Activated naive CD4-positive, alpha-beta T cell treated with anti-CD3 and anti-CD28 coated beads, Interleukin-2, amount 10 ng/mL, durations not matched to agents 7 days and 5 days (primary cell): ENCODE results near the gene EBP.
"Not testable (repeated sequence)": the region's sequence is repeated elsewhere in the genome, so short reads cannot be mapped to it uniquely, and the experiment has no call there.

Source experiments
- CTCF ChIA-PET: fragments of 350-600 bp; sonication (Branson Sonifier 250); formaldehyde crosslinking; loops from one replicate; lab custom pipeline; 2021; ENCODE audit warnings: antibody characterized with exemption; lab: Charles Lee
- DNase-seq: peaks from one replicate; pipeline ENCODE4 v3.0.0-alpha.2; 2020
- H3K27ac Mint-ChIP-seq: one replicate; pipeline ENCODE4 v1.8.0; 2021; ENCODE audit warnings: mild to moderate bottlenecking, moderate library complexity, mixed read lengths
- H3K27me3 Mint-ChIP-seq: one replicate; pipeline ENCODE4 v1.8.0; 2021; ENCODE audit warnings: mild to moderate bottlenecking, mixed read lengths
- H3K36me3 Mint-ChIP-seq: one replicate; pipeline ENCODE4 v1.8.0; 2021; ENCODE audit warnings: mixed read lengths
- H3K4me1 Mint-ChIP-seq: one replicate; pipeline ENCODE4 v1.8.0; 2021; ENCODE audit warnings: mixed read lengths
- H3K4me3 Mint-ChIP-seq: one replicate; pipeline ENCODE4 v1.8.0; 2021; ENCODE audit warnings: mild to moderate bottlenecking, moderate library complexity, mixed read lengths
- H3K9me3 Mint-ChIP-seq: one replicate; pipeline ENCODE4 v1.8.0; 2021; ENCODE audit warnings: mixed read lengths

EBP gene

DNA sequence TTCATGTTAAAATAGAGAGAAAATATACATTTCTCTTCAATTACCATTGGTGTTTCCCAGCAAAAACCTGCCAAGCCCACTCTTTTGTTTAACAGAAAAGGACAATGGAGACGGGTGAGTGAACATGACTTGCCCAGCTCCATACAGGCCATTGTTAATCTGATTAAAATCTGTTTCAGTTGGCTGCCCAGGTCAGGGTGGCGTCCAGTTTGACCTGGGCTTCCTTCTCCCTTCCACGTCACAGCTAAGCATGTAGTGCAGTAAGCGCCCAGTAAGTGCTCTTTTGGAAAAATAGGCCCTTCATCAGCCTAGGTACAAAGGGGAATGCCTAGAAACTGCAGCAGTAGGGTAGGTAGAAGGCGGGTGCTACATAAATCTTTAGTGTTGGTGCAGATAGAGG, 14.4 kb upstream of the EBP start:
- Mint-ChIP-seq H3K4me3 (peak overlapping the region; percentile 26), H3K9me3 (no peaks in the 10 kb centered on the region), H3K4me1 (peaks cover 34% of the 10 kb centered on the region), H3K36me3 (peaks cover 12% of the 10 kb centered on the region), H3K27ac (no peak overlapping the region), H3K27me3 (peaks cover 8% of the 10 kb centered on the region)
- CTCF ChIA-PET: no interaction called here
- no peak for DNase-seq

DNA sequence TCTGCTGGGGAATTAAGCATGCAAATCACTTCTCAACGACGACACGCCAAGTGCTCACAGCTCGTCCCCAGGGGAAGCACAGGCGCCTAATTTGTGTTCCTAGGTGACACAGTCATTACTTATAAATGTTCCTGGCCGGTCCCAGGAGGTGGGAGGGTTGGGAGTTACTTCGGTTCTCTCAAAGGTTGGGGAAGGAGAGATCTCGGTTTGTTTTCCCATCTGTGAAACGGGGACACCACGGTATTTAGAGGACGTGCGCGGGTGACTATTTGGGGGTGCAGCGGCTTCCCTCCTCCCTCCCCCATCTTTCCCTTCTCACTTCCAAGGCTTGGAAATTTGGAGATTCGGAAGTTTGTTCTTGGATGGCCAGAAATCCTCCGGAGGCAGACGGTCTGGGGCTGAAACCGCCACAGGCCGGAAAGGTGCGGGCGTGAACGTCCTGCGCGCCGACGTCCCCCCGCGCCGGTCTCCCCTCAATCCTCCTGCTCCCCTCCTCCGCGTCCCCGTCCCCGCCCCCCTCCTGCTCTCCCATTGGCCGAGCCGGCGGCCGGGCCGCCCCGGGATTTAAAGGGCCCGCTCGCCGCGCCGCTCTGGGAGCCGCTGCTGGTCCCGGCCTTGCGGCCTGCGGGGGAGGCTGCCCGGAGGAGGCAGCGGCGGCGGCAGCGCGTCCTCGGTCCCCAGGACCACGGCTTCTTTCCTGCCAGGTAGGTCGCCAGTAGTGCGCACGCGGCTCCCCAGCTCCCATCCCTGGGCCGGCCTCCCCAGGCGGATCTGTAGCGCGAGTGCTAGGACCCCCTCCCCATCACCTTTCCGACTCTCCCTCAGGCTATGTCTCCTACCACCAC, 13.0 kb upstream of the EBP start, which contains the start of gene PORCN:
Gene PORCN (plus strand): TSS at position 593 of the 845 bp plus-strand sequence. CDS start 829 bp downstream, outside the sequence.
- Mint-ChIP-seq H3K4me3 (peak within 1 kb of the TSS; percentile 90), H3K27me3 (peaks cover 7% of the 10 kb centered on the region), H3K4me1 (peaks cover 34% of the 10 kb centered on the region), H3K27ac (peak within 1 kb of the TSS; percentile 88), H3K36me3 (peaks cover 16% of the 10 kb centered on the region), H3K9me3 (no peaks in the 10 kb centered on the region)
- peak; percentile 88 for DNase-seq
- CTCF ChIA-PET: no interaction called here

DNA sequence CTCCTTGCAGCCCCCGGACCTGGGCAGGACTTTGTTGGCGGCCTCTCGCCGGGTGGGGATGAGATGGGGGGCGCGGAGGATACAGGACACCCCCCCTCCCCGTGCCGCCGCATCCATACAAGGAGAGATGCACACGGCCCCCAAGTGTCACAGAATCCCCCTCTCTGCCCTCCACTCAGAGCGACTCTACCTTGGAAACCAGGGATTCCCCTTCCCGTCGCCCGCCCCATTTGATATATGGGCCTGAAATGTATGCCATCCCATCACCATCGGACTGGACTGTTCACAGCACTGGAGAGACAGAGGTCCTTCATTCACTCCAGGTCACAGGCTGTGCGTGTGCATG, 12.4 kb upstream of the EBP start:
- DNase-seq: peak; percentile 24
- Mint-ChIP-seq H3K9me3 (no peaks in the 10 kb centered on the region), H3K4me3 (peak overlapping the region; percentile 90), H3K27me3 (peaks cover under 1% of the 10 kb centered on the region), H3K27ac (peak overlapping the region; percentile 88), H3K36me3 (peaks cover 16% of the 10 kb centered on the region), H3K4me1 (peaks cover 34% of the 10 kb centered on the region)
- CTCF ChIA-PET: no interaction called here

DNA sequence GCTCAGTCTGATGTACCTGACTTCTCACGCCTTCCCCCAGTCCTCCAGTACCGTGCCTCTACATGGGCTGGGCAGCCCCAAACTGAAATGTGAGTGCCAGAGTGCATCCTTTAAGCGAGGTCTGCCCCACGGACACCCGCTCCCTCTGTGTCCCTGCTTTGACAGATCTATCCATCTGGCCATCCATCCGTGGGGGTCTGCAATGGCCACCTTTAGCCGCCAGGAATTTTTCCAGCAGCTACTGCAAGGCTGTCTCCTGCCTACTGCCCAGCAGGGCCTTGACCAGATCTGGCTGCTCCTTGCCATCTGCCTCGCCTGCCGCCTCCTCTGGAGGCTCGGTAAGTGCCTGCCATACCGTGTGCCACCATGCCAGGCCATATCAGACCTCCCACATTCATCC, 12.0 kb upstream of the EBP start:
- H3K4me1 Mint-ChIP-seq: peaks cover 34% of the 10 kb centered on the region
- no peaks in the 10 kb centered on the region for H3K27me3 Mint-ChIP-seq
- H3K4me3 Mint-ChIP-seq: peak overlapping the region; percentile 90
- DNase-seq: no peak
- H3K36me3 Mint-ChIP-seq: peaks cover 19% of the 10 kb centered on the region
- H3K9me3 Mint-ChIP-seq: no peaks in the 10 kb centered on the region
- peak overlapping the region; percentile 88 for H3K27ac Mint-ChIP-seq
- CTCF ChIA-PET: no interaction called here

DNA sequence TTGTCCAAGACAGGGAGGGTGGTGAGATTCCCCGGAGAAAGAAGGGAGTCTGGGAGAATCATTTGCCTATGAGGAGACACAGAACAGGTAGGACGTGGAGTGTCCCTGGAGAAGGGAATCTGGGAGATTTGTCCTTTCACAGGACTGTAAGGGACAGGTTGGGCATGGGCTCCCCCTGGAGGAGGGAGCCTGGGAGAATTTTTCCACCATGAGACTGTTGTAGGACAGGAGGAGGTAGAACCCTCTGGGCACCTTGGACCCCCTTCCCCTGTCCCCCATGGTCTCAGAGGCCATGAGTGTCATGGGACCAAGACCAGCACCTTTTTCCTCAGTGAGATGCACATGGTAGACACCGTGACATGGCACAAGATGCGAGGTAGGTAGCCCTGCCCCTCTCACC, 10.0 kb upstream of the EBP start:
- Mint-ChIP-seq H3K36me3 (peaks cover 32% of the 10 kb centered on the region), H3K4me3 (no peak overlapping the region), H3K4me1 (peaks cover 43% of the 10 kb centered on the region), H3K27me3 (no peaks in the 10 kb centered on the region), H3K27ac (no peak overlapping the region), H3K9me3 (no peaks in the 10 kb centered on the region)
- DNase-seq: no peak
- CTCF ChIA-PET: no interaction called here

DNA sequence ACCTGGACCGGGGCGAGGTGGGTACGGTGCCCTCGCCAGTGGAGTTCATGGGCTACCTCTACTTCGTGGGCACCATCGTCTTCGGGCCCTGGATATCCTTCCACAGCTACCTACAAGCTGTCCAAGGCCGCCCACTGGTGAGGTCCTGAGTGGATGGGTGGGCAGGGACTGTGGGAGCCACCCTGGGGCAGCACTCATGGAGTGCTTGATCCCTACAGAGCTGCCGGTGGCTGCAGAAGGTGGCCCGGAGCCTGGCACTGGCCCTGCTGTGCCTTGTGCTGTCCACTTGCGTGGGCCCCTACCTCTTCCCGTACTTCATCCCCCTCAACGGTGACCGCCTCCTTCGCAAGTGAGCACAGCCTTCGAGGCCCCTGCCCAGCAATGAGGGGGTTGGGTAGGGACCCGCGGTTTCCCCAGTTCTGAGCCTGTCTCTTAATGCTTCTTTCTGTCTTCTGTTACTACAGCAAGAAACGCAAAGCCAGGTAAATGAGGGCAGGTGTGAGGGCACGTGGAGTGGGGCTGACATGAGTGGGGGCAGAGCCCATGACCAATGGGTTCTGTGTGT, 9.2 kb upstream of the EBP start:
- DNase-seq: no peak
- Mint-ChIP-seq H3K27ac (no peak overlapping the region), H3K4me1 (peaks cover 46% of the 10 kb centered on the region), H3K36me3 (peaks cover 32% of the 10 kb centered on the region), H3K4me3 (no peak overlapping the region), H3K27me3 (no peaks in the 10 kb centered on the region), H3K9me3 (no peaks in the 10 kb centered on the region)
- CTCF ChIA-PET: no interaction called here

DNA sequence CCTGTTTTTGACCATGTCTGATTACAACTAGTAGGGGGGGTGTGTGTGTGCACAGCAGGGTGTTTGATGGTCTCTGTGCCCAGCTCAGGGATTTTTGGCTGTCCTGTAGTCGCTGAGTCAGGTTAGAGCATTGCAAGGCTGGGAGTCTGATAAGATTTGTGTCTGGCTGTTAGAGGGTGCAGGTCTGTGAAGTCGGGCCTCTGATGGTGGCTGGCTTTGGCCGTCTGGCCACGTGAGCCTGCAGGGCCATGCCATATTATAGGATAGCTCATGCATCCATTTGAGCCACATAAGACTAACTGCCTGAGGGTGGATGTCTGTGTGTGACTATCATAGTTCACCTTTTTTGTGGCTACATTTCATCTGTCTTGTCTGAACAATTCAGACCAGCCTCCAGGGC, 7.9 kb upstream of the EBP start:
- no peaks in the 10 kb centered on the region for H3K9me3 Mint-ChIP-seq
- peaks cover 41% of the 10 kb centered on the region for H3K4me1 Mint-ChIP-seq
- H3K27ac Mint-ChIP-seq: no peak overlapping the region
- CTCF ChIA-PET: no interaction called here
- no peaks in the 10 kb centered on the region for H3K27me3 Mint-ChIP-seq
- DNase-seq: no peak
- no peak overlapping the region for H3K4me3 Mint-ChIP-seq
- peaks cover 32% of the 10 kb centered on the region for H3K36me3 Mint-ChIP-seq

DNA sequence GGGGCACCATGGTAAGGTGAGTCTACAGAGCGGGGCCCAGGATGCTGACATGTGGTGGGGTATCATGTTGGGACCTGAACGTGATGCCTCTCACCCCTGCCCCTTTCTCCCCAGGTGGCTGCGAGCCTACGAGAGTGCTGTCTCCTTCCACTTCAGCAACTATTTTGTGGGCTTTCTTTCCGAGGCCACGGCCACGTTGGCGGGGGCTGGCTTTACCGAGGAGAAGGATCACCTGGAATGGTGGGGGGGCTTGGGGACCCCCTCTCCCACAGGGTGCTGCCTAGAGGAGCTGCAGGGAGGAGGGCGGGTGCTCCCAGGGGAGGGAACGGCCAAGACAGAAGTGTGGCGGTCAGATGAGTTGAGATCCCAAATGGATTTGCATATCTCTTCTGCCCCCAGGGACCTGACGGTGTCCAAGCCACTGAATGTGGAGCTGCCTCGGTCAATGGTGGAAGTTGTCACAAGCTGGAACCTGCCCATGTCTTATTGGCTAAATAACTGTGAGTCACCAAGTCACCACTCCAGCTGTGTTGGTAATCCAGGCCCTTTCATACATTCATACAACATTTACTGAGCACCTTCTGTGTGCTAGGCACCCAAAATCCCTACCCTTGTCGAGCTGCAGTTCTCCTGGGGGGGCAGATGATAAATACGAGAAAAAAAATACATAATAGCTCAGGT, 7.3 kb upstream of the EBP start:
- H3K36me3 Mint-ChIP-seq: peaks cover 34% of the 10 kb centered on the region
- H3K27me3 Mint-ChIP-seq: no peaks in the 10 kb centered on the region
- no peak for DNase-seq
- H3K4me3 Mint-ChIP-seq: no peak overlapping the region
- H3K9me3 Mint-ChIP-seq: no peaks in the 10 kb centered on the region
- H3K4me1 Mint-ChIP-seq: peaks cover 43% of the 10 kb centered on the region
- CTCF ChIA-PET: no interaction called here
- H3K27ac Mint-ChIP-seq: no peak overlapping the region

DNA sequence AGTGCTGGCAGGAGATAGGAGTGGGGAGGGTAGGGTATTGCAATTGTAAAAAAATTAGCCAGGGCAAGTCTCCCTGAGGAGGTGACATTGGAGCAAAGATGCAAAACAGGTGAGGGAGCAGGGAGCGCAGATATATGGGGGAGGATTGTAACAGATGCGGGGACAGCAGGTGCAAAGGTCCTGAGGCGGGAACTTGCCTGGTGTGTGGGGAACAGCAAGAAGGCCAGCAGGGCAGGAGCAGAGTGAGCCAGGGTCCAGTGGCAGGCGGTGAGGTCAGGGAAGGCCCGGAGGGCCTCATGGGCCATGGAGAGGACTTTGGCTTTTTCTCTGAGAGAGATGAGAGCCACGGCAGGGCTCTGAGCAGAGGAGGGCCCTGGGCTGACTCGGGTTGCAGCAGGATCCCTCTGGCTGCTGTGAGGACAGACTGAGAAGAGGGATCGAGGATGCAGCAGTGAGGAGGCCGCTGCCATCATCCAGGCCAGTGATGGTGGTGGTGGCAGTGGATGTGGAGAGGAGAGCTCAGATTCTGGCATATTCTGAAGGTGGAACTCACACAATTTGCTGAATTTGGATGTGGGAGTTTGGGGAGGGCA, 6.6 kb upstream of the EBP start:
- CTCF ChIA-PET: no interaction called here
- H3K27ac Mint-ChIP-seq: no peak overlapping the region
- no peaks in the 10 kb centered on the region for H3K27me3 Mint-ChIP-seq
- no peaks in the 10 kb centered on the region for H3K9me3 Mint-ChIP-seq
- peaks cover 32% of the 10 kb centered on the region for H3K36me3 Mint-ChIP-seq
- H3K4me3 Mint-ChIP-seq: no peak overlapping the region
- H3K4me1 Mint-ChIP-seq: peaks cover 43% of the 10 kb centered on the region
- DNase-seq: no peak

DNA sequence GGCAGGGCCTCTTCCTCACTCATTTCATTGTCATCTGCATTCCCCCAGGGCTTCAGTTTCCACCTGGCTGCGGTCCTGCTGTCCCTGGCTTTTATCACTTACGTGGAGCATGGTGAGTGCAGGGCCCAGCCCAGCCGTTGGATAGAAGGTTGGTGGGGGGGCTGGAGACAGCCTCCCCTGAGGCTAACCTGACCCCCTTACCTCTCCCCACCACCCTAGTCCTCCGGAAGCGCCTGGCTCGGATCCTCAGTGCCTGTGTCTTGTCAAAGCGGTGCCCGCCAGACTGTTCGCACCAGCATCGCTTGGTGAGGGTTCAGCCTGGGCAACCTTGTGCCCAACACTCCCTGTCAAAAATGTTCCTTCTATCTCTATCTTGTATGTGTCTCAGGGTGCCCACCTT, 5.8 kb upstream of the EBP start:
- Mint-ChIP-seq H3K27ac (no peak overlapping the region), H3K4me1 (peaks cover 43% of the 10 kb centered on the region), H3K4me3 (no peak overlapping the region), H3K36me3 (peaks cover 27% of the 10 kb centered on the region), H3K27me3 (no peaks in the 10 kb centered on the region), H3K9me3 (no peaks in the 10 kb centered on the region)
- no peak for DNase-seq
- CTCF ChIA-PET: no interaction called here

DNA sequence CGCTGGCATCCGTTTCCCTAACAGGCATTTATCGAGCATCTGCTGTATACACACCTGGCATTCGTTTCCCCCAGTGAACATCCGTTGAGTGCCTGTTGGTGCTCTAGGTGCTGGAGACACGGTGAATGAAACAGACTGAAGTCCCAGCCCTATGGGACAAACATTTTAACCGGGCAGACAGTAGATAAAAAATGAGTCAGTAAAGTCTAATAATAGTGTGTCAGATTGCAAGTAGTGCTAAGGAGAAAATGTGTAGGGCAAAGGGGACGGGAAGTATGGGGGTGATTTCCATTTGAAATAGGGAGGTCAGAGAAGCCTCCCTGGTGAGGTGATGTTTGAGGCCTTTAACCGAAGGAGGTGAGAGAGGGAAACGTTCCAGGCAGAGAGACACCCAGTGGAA, 5.3 kb upstream of the EBP start:
- Mint-ChIP-seq H3K4me3 (no peak overlapping the region), H3K27ac (no peak overlapping the region), H3K36me3 (peaks cover 26% of the 10 kb centered on the region), H3K27me3 (no peaks in the 10 kb centered on the region), H3K4me1 (peaks cover 43% of the 10 kb centered on the region), H3K9me3 (no peaks in the 10 kb centered on the region)
- no peak for DNase-seq
- CTCF ChIA-PET: no interaction called here

DNA sequence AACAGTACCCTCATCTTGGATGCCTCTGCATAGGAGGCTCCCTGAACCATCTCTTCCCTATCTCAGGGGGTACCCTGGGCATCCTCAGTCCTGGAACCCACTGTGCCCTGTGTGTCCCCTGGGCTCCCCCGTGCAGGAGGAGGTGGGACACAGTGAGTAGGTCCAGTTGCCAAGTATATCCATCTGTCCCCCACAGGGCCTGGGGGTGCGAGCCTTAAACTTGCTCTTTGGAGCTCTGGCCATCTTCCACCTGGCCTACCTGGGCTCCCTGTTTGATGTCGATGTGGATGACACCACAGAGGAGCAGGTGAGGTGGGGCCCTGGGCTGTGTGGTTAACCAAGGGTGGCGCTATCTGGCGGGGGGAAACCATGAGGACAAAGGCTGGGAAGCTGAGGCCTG, 4.6 kb upstream of the EBP start:
- CTCF ChIA-PET: no interaction called here
- Mint-ChIP-seq H3K27ac (peak overlapping the region; percentile 11), H3K4me3 (no peak overlapping the region), H3K4me1 (peaks cover 40% of the 10 kb centered on the region), H3K27me3 (no peaks in the 10 kb centered on the region), H3K36me3 (peaks cover 24% of the 10 kb centered on the region), H3K9me3 (no peaks in the 10 kb centered on the region)
- peak; percentile 29 for DNase-seq

DNA sequence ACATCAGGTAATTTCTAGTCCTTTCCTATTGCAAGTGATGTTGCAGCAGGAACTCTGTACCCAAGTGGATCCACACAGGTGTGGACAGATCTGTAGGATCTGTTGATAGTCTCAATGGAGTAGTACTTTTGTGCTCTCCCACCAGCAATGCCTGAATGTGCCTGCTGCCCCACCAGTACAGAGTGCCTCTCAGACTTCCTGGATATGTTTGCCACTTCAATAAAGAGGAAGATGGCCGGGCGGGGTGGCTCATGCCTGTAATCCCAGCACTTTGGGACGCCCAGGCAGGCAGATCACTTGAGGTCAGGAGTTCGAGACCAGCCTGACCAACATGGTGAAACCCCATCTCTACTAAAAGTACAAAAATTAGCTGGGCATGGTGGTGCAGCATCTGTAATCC, 2.1 kb upstream of the EBP start:
- Mint-ChIP-seq H3K36me3 (peaks cover 24% of the 10 kb centered on the region), H3K4me1 (peaks cover 44% of the 10 kb centered on the region), H3K27ac (peak overlapping the region; percentile 97)
- CTCF ChIA-PET: interaction anchor here (0.8 kb wide), 1 partner anchor 8 kb away, joined by 3 read pairs; no protein-coding TSS in a partner anchor
- not testable (repeated sequence) for H3K4me3 Mint-ChIP-seq, DNase-seq, H3K27me3 Mint-ChIP-seq, H3K9me3 Mint-ChIP-seq

DNA sequence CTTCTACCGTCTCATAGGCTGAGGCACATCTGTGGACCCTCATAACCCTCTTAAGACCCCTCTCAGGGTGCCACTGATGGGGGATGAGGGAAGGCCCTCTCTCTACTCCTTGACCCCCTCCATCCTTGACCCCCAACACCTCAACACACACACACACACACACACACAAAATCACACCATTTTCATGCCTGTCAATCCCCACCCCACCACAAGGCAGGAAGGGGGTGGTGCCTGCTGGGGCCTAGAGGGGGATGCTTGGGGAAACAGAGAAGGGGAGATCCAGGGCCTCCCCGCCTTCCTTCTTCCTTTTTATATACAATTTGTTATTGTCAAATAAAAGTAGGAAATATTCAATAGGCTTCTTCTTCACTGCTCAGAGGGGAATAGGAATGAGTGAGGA, 1.2 kb upstream of the EBP start:
- peak overlapping the region; percentile 97 for H3K27ac Mint-ChIP-seq
- CTCF ChIA-PET: interaction anchor here (0.8 kb wide), 1 partner anchor 7 kb away, joined by 3 read pairs; no protein-coding TSS in a partner anchor
- H3K36me3 Mint-ChIP-seq: peaks cover 20% of the 10 kb centered on the region
- DNase-seq: peak; percentile 42
- peak overlapping the region; percentile 92 for H3K4me3 Mint-ChIP-seq
- H3K4me1 Mint-ChIP-seq: peaks cover 49% of the 10 kb centered on the region
- no peaks in the 10 kb centered on the region for H3K9me3 Mint-ChIP-seq
- H3K27me3 Mint-ChIP-seq: no peaks in the 10 kb centered on the region
